Fibroblast of mammary gland (primary cell): ENCODE measurements around the gene TMEM208.
A peak's percentile ranks its signal among the peaks of the same experiment; 100 is the strongest.

Experiments
- DNase-seq: peaks from one replicate; pipeline ENCODE4 v3.0.0-alpha.2; 2010; ENCODE audit warnings: low read depth
- H3K4me3 ChIP-seq: 2 replicates; pipeline ENCODE4 v1.5.1; 2011; ENCODE audit warnings: low read depth, mild to moderate bottlenecking, low read length, moderate library complexity; ENCODE audit not compliant: control insufficient read depth
- TF ChIP-seq, protein P1 (sequence below): conservative IDR thresholded peaks from 2 replicates; pipeline ENCODE4 v1.5.1; 2011; ENCODE audit warnings: low read depth, low read length, inconsistent platforms; ENCODE audit not compliant: control insufficient read depth, insufficient read depth

The TMEM208 gene

DNA sequence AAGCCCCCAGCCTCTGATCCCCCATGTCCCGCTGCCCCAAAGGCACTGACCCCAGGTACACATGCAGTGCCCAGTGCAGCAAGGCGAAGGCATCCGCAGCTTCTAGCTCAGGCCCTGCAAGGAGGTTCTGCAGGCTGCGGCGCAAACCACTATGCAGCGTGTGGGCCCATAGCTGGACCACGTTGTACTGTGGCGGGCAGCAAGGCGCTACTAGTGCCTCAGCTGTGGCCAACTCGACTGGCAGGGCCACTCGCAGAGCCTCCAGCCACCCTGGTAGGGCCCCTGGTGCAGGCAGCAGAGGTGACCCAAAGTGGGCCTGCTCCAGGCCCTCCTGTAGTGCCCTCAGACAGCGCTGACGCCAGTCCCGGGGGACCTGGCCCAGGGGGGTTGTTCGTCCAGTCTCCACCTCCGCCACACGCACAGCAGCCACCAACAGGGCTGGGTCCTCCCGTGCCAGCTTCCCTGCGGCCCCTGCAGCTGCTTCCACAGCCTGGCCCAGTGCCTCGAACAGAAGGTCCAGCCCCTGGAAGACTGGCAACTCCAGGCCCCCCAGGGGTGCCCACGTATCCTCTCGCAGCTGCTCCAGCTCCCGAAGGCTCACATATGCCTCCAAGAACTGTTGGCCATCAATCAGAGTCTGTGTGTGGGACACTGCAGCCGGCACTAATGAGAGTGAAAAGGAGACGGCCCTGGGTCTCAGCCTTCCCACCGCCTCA, 39.6 kb upstream of the TMEM208 start:
- TF ChIP-seq, protein P1, sequence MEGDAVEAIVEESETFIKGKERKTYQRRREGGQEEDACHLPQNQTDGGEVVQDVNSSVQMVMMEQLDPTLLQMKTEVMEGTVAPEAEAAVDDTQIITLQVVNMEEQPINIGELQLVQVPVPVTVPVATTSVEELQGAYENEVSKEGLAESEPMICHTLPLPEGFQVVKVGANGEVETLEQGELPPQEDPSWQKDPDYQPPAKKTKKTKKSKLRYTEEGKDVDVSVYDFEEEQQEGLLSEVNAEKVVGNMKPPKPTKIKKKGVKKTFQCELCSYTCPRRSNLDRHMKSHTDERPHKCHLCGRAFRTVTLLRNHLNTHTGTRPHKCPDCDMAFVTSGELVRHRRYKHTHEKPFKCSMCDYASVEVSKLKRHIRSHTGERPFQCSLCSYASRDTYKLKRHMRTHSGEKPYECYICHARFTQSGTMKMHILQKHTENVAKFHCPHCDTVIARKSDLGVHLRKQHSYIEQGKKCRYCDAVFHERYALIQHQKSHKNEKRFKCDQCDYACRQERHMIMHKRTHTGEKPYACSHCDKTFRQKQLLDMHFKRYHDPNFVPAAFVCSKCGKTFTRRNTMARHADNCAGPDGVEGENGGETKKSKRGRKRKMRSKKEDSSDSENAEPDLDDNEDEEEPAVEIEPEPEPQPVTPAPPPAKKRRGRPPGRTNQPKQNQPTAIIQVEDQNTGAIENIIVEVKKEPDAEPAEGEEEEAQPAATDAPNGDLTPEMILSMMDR, result no peak
- DNase-seq, result no peak
- H3K4me3 ChIP-seq, result no peak overlapping the region

DNA sequence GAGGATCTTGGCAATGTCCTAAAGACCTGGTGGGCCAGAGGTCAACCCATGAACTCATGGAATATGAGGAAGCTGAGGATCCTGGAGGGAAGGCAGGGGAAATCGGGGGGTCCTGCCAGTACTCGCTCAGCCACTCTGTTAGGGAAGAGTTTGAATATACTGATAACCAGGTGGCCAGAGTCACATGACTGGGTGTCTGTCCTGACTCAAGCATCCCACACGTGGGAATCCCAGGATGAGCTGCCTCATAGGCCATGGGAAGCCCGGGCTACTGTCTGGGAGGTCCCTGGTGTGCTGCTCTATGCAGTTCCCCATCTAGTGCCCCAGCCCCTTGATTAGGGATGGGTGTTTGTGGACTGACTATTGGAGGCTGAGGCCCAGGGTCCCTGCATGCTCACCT, 38.6 kb upstream of the TMEM208 start:
- H3K4me3 ChIP-seq, result no peak overlapping the region
- no peak for DNase-seq
- TF ChIP-seq, protein P1, result no peak

DNA sequence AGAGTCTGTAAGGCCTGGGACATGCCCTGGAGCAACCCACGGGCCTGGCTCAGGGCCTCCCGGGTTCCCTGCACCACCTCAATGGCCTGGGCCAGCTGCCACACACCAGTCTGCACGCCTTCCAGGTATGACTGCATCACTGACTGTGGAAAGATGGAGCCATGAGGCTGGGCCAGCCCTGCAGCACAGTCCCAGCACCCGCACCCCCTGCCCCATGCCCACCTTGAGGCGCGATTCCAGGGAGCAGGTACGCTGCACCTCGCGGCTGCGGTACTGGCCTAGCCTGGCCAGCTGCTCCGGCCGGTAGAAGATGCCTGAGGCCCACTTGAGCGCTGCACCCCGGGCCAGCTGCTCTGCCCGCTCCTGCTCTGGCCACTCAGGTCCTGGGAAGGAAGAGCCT, 38.1 kb upstream of the TMEM208 start:
- no peak overlapping the region for H3K4me3 ChIP-seq
- no peak for DNase-seq
- TF ChIP-seq, protein P1, result no peak

DNA sequence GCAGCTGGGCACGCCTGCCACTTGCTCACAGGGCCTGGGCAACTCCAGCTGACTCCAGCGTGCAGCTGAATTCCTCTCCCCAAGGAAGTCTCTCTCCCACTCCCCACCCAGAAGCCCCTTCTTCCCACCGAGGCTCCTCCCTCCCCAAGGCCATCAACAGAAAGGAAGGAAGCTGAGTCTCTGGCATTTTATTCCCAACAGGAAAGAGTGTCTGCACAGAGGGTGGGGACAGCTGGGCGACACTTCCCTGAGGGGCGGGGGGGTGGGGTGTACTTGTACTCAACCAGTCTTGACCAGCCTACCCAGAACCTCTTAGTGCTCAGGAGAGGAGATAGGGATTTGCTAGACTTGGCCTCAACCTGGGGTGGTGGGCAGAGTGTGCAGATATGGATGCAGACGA, 36.9 kb upstream of the TMEM208 start, which contains the start of gene EXOC3L1:
TSS of gene EXOC3L1 (minus strand) at position 96 of the 400 bp plus-strand sequence. CDS start 460 bp downstream, outside the sequence.
- DNase-seq, result no peak
- H3K4me3 ChIP-seq, result no peak within 1 kb of the TSS
- TF ChIP-seq, protein P1, result no peak

DNA sequence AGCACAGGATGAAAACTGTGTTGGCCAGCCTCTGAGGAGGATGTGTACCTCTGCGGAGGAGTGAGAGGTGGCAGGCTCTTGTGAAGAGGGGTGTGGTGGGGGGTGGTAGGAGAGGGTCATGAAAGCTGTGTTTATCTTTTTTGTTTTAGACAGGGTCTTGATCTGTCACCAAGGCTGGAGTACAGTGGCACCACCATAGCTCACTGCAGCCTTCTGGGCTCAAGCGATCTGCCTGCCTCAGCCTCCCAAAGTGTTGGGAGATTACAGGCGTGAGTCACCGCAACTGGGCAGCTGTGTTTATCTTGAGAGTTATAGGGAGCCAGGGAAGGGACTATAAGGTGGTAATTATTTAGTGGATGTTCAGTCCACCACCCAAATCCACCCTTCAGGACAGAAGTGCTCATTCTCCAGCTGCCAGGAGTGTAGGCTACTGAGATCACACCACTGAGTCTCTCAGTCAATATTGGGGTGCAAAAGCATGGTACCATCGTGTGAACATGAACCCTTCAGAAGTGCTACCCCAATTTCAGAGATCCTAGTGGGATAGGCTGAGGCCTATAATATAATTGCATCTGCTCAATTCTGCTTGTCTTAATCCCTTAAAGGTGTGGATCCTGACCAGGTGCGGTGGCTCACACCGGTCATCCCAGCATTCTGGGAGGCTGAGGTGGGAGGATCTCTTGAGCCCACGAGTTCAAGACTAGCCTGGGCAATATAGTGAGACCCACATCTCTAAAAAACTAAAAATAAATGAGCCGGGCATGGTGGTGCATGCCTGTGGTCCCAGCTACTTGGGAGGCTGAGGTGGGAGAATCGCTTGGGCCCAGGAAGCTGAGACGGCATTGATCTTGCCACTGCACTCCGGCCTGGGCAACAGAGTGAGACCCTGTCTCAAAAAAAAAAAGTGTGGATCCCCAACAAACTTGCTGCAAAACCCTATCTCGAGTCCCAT, 36.2 kb upstream of the TMEM208 start:
- DNase-seq, result no peak
- TF ChIP-seq, protein P1, result no peak

DNA sequence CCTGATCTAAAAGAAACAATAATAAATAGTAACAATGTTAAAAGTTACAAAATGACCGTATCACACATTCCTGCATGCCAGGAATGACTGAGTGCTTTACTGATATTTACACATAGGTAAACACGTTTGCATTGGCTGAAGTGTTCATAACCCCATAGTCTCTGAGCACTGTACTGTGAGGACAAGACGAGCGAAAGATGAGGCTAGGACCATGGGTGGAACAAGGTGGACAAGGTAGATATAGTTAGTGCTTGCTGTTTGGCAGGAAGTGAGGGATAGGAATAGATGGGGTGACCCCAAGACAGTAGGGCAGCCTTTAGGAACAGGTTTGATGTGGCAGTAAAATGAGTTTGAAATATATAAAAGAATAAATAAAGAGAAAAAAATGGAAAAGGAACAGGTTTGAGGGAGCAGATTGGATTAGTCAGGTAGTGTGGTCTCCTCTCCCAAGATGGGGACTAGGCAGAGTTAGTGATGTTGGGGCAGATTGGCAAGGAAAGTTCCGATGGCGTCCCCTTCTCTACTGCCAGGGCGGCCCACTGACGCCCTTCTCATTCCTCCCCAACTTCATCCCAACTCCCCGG, 35.4 kb upstream of the TMEM208 start:
- peak overlapping the region; percentile 40 for H3K4me3 ChIP-seq
- TF ChIP-seq, protein P1, result no peak
- DNase-seq, result no peak

More for the DNA sequence above, 36.2 kb upstream of the TMEM208 start:
- H3K4me3 ChIP-seq, result no peak overlapping the region
